Measurements from ENCODE around the gene FGF14.

GRCh38 chr13:101931186-101931585 lies 470.7 kb downstream of the FGF14 start:
- no peak for TF ChIP-seq CTCF (optimal IDR thresholded peaks at IDR 0.05 in 1 of 3, IDR thresholded peaks at IDR 0.05 in 1 of 3, conservative IDR thresholded peaks at IDR 0.05 in 1 of 3; ENCODE audit: extremely low read depth in 1 of 3, insufficient read depth in 2 of 3, low read length in 3 of 3)
- no peak for TF ChIP-seq EZH2 (IDR thresholded peaks at IDR 0.05; ENCODE audit: low read length)

All from keratinocyte (primary cell).